Measurements from ENCODE around the gene GALNS. TPM values are rescaled to one million over a fixed set of nuclear protein-coding genes. Genes with fewer than 3 reads are reported as not detected.

Gene GALNS
- total and polyA plus RNA-seq, 2 of the 13 experiments (the other 11 are each of a cell fraction or from before 2014, with no cell fraction given), result 9.2 to 9.8 TPM

- TF ChIP-seq ZNF576 (CRISPR knock-in tag; IDR thresholded peaks at IDR 0.05) (no peak), ZNF329 (CRISPR knock-in tag; IDR thresholded peaks at IDR 0.05; ENCODE audit: low read depth) (no peak), MIER2 (CRISPR knock-in tag; IDR thresholded peaks at IDR 0.05) (peak; percentile 26; the same call in 1 of the 2 replicates), PHF21A (CRISPR knock-in tag; IDR thresholded peaks at IDR 0.05) (no peak), TBX2 (CRISPR knock-in tag; IDR thresholded peaks at IDR 0.05; ENCODE audit: borderline replicate concordance) (peak; percentile 42; the same call in 1 of the 2 replicates), ZNF260 (CRISPR knock-in tag; IDR thresholded peaks at IDR 0.05; ENCODE audit: borderline replicate concordance, low read depth) (no peak), TCF12 (IDR thresholded peaks at IDR 0.05) (no peak), TCF12 (CRISPR knock-in tag; IDR thresholded peaks at IDR 0.05) (no peak), KLF13 (CRISPR knock-in tag; IDR thresholded peaks at IDR 0.05) (0 out of 2 replicates have a peak, but pooled peaks have one; percentile 62), IRF2 (CRISPR knock-in tag; IDR thresholded peaks at IDR 0.05) (no peak), ZNF501 (CRISPR knock-in tag; IDR thresholded peaks at IDR 0.05) (no peak), ZNF713 (CRISPR knock-in tag; IDR thresholded peaks at IDR 0.05) (no peak), SNAPC4 (CRISPR knock-in tag; IDR thresholded peaks at IDR 0.05) (no peak), ZNF615 (CRISPR knock-in tag; IDR thresholded peaks at IDR 0.05; ENCODE audit: borderline replicate concordance) (no peak), ARID2 (CRISPR knock-in tag; IDR thresholded peaks at IDR 0.05; ENCODE audit: borderline replicate concordance) (no peak), KDM3A (CRISPR knock-in tag; IDR thresholded peaks at IDR 0.05; ENCODE audit: low read depth) (0 out of 2 replicates have a peak, but pooled peaks have one; percentile 50), ZNF883 (CRISPR knock-in tag; IDR thresholded peaks at IDR 0.05; ENCODE audit: not compliant biosample characterization) (peak; percentile 19), ZNF547 (CRISPR knock-in tag; IDR thresholded peaks at IDR 0.05) (peak; percentile 53; the same call in 1 of the 2 replicates), HNF1A (IDR thresholded peaks at IDR 0.05; ENCODE audit: low read depth) (no peak), HNF1A (CRISPR knock-in tag; IDR thresholded peaks at IDR 0.05; ENCODE audit: borderline replicate concordance) (no peak; the same call in 1 of the 2 replicates), DPF2 (CRISPR knock-in tag; IDR thresholded peaks at IDR 0.05; ENCODE audit: borderline replicate concordance, low read depth) (no peak), JUND (CRISPR knock-in tag; IDR thresholded peaks at IDR 0.05) (no peak), ZBTB1 (CRISPR knock-in tag; IDR thresholded peaks at IDR 0.05; ENCODE audit: borderline replicate concordance) (no peak)
Observed at GRCh38 chr16:88839026-88839529, 17.7 kb downstream of the GALNS start (continued).
